GM20431 (cell line): ENCODE results near the gene REC8.

ENCODE experiments used
- in situ Hi-C: fragments of 300-500 bp; cut with MseI, MboI; formaldehyde crosslinking; loops from one replicate; pipeline ENCODE4 v1.15.0; 2020; ENCODE audit warnings: low sequenced_read_pairs; ENCODE audit not compliant: unreplicated experiment

Gene REC8

DNA sequence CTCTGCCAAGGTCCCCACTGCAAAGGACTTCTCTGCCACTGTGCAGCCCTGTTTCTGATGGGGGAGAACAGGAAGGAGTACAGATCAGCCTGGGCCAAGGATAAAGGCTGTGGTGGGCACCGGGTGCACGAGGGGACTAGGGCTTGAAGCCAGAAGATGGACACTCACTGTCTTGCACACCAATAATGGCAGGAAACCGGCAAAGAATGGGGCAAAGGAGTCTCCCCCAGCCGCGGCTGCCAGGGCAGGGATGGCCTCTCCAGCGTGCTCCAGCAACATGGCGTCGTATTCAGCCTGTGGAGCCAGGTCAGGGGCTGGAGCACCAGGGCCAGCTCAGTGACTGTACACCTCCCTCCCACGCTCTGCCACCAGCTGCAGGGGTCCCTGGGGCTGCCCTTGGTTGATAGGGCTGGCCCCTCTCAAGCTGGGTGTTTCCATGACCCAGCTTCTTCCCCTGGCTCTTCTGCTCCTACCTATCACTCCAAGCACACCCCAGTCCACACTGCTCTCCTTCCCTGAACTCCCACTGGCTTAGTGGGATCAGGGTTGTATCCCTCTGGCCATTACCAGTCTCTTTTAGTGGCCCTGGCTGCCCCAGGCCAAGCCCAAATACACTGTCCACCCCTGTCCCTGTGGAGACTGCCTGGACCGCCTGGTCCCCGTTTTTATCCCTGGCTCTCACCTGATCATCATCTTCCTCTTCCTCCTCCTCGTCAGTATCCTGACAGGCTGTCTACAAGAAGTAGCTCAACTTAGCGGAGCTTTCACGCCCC lies 10.4 kb downstream of the REC8 start:
- in situ Hi-C loops, result no loop called here

DNA sequence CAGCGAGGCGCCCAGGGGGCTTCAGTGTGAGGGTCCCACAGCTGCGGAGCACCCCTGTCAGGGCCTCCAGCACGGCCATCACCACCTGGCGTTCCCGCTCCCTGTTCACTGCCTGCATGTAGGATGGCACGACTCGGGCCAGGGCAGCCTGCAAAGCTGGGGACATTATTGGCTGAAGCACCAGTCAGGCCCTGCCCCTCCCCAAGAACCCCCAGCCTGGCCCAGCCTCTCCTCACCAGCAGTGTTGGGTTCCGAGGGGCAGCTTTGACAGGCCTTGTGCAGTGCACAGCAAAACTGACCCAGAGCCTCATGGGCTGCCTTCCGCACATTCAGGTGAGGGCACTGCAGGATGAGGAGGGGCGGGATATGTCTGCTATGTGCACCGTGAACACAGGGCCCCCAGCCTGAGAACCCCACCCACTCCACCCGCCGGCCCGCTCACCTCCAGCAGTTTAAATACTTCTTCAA lies 11.2 kb downstream of the REC8 start:
- in situ Hi-C loops, result no loop called here

DNA sequence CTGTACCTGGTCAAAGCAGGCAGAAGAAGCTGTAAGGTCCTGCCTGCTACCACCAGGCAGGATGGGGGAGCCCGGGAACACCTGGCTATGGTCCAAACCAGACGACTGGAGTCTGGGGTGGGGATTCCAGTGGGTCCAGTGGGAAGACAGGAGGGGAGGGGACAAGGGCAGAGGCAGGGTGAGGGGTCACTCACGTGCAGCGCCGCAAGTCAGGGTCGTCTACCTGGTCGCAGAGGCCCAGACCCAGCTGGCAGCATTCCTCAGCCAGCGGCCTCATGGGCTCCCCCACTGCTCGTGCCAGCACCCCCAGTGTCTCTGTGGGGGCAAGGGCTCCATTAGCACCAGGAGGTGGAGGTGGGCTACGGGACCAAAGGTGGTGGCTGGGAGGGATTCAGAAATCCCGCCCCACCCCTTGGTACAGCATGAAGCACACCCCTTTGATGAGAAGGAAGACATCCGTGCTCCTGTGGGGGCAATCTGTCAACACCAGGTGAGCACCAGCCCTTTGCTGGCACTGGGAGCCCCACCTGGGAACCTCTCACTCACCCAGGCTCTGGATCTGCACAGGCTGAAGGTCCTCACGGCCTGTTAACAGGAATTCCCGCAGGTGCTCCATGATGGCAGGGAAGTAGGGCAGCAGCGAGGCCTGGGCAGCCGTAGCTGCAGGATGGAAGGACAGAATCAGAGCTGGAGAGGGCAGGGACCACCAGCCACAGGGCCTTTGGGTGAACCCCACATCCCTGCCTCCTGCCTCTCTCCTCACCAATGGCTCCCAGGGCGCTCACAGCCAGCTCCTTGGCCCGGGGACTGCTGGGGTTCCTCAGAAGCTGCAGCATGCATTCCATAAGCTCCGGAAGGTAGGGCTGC lies 12.5 kb downstream of the REC8 start:
- in situ Hi-C loops, result no loop called here

DNA sequence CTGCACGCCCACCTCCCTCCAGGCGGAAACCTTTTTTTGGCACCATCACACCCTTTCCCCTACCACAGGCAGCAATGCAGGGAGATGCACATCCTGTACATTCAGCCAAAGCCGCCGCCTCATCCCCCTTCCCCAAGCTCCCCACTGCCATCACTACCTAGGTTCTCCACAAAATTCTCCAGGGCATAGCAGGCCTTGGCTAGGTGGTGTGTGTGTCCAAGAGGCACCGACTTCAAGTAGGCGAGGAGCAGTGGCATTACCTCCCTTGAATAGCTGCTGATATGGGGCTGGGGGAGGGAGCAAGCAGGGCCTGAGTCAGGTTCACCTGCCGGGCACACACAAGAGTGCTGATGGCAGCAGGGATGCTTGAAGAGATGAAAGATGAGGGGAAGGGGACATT lies 13.1 kb downstream of the REC8 start:
- in situ Hi-C loops, result no loop called here

DNA sequence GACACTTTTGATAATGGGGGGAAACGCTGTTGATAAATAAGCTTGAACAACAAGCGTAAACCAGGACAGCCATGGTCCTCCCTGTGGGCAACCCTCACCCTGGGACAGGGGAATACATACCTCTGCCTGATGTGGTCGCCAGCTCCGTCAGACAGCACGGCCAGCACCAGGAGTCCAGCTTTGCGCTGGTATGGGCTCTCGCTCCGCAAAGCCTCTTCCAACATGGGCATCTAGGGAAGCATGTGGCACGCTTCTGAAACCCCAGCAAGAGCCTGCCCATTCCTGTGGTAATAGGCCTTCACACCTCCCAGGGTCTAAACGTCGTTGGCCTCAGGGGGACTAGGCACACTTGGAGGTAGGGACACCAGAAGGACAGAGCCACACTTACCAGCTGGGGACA lies 13.9 kb downstream of the REC8 start:
- in situ Hi-C loops, result no loop called here

DNA sequence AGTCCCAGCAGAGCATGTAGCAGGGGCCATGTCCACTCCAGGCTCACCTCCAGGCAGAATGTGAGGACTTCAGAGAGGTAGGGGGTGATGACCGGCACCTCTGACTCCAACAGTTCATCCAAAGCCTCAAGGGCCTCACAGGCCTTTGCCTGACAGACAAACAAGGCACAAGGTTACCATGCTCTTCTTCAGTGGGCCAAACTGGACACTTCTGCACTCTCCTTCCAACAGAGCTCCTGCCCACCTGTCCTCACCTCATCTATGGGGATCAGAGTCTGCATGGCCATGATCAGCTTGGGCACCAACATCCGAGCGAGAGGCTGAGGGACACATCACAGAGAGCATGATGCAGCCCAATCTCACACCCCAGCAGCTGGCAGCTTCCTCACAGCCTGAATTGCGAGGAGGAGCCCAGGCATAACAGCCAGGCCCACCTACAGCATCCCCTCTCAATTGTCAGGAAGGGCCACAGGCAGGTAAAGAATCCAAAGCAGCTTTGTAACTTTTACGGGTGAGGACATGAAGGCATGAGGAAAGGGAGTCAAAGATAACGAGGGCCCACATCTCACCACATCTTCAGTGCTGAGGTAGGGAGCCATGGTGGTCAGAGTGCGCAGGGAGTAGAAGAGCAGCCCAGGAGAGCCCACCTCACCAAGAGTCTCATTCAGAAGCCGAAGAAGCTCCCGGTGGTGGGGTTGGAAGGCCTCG lies 15.1 kb downstream of the REC8 start:
- in situ Hi-C loops, result no loop called here

DNA sequence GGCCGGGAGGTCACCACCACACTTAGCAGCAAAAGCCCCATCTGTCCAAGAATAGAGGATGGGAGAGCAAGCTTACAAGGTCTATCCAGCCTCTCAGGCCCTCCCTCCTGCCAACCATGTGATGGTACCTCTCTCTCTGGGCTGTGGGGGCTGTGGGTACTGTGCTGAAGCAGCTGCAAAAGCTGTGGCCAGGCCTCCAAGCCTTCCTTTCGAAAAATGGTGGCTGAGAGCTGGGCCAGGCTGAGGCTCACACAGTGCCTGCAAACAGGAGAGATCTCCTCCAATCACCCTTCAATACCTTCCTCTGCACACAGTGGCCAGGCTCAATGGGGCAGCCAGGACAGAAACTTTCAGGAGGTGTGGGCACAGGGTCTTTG lies 15.6 kb downstream of the REC8 start:
- in situ Hi-C loops, result no loop called here

DNA sequence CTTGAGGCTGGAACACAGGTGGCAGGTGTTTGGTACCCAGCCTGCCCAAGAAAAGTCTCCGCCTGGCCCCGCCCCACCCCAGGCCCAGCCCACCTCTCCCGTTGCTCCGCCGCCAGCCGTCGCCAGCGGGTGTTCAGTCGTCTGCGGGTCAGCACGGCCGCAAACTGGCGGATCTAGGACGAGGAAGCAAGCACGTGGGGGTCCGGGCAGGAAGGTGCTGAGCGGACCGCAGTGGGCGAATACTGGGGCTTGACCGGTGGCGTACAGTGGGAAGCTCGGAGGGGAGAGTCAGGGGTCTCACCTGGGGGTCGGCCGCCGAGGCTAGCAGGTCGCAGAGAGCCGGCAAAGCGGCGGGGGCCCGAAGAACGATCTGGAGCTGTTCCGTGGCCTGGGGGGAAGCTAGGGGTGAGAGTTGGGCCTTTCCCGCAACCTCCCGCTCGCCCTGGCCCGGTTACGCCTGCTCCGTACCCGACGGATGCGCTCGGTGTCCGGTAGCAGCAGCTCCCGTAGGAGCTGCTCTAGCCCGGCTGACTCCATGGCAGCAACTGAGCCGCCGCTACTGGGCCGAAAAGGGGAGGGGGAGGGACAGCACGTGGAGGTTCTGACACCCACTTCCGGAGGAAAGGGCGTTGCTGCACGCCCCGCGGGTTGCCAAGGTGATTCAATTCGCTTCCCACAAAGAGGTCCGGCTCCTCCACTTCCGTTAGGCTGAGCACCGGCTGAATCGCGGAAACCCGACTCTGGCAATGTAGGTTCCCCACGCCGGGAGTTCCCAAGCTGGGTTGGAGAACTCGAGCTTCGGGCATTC lies 16.6 kb downstream of the REC8 start, which contains the start of gene IPO4:
IPO4 (minus strand) TSS at position 566 of the 808 bp plus-strand sequence; CDS start at position 537, 29 bp downstream.
- in situ Hi-C loops, result no loop called here

DNA sequence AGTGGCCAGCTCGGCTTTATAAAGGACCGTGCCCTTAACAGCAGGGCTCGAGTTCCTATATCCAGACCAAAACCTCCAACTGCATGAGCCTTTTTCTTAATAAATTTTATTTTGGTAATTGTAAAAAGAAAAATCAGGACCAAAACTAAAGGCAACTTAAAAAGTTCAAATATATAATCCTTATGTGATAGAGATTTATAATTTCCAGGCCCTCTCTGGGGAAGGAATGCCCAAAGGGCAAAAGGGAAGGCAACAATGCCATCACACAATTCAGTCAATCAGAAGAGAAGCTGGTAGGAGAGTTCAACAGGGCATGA lies 17.1 kb downstream of the REC8 start:
- in situ Hi-C loops, result no loop called here

DNA sequence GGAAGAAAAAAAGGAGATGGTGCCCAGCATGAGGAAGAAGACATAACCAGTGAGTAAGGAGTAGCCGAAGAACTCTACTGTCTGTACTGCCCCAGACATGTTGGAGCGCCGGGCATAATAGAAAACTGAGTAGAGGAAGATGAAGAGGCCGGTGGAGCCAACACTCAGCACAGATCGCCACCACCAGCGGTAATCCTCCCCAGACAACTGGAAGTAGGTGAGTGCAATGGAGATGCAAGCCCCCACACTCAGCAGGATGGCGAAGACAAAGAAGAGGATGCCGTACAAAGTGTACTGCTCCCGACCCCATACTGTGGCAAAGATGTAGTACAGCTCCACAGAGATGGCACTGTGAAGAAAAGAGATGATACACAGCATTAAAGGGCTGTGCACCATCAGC lies 17.6 kb downstream of the REC8 start:
- in situ Hi-C loops, result no loop called here

DNA sequence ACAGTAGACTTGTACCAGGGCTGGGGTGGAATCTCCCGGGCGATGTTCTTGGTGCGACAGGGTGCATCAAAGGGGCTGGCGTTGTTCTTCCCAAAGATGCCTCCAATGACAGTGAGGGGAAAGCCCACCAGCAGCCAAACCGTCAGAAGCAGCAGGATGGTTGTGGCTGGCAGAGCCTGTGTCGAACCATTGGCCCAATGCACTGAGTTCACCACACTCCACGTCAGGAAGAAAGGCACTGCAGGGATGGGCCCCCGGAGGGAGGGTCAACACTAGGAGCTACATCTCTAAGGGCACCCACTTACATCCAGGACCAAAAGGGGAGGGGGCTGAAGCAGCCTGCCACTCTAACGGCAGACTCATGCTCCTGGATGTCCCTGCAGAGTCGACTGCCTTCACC lies 18.5 kb downstream of the REC8 start:
- in situ Hi-C loops, result no loop called here

DNA sequence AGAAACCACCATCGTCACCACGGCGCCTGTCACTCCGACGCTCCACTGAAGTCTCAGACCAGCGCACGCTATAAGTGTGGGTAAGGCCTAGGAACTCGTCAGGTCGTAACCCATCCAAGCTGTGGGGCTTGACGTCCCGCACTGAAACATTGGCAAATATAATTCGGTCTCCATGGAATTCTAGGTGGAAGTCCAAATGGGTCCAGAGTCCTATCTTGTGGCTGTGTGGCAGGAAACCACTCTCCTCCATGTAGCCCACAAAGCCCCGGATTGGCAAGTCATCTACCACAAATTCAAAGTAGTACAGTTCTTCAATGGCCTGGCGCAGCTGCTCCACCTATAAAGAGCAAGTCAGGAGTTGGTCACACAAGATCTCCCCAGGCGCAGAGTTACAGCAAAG lies 21.1 kb downstream of the REC8 start:
- in situ Hi-C loops, result no loop called here

DNA sequence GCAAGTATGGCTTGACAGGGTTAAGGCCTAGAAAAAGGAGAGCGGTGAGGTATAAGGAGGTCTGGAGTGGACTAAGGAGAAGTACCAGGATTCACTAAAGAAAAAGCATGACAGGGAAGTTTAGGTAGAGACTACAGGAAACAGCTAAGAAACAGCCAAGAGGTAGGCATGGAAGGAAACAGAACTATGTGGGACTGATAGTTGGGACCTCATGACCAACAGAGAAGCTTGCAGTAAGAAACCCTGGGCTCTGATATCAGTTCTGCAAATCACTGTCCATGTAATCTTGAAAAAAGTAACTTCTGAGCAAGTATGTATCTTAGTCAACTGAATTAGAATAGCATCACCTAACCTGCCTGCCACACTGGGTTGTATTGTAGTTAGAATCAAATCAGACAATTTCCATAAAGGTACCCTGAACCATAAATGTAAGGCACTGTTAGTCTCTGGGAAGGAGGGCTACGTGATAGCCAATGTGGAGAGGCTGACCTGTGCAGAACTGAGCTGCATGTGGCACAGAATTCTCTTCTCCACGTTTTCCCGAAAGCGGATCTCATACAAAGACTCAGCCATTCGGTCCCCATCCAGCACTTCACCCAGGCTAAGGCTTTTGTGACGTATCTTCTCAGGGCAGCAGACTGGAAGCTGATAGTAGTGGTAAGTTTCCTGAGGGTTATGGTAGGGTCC lies 22.4 kb downstream of the REC8 start:
- in situ Hi-C loops, result no loop called here

DNA sequence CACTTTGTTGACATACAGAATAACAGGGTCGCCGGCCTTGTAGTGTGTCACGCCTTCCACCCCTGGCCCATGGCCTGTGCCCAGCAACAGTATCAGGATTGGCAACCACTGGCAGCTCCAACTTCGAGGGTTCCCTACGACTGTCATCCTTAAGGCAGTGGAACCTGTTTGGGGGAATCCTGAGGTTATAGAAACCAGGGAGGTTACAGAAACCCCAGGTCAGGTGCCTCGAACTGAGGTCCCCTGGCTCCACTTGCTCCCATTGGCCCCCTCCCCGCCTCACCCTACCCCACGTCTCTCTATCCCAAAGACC lies 22.9 kb downstream of the REC8 start:
- in situ Hi-C loops, result no loop called here

DNA sequence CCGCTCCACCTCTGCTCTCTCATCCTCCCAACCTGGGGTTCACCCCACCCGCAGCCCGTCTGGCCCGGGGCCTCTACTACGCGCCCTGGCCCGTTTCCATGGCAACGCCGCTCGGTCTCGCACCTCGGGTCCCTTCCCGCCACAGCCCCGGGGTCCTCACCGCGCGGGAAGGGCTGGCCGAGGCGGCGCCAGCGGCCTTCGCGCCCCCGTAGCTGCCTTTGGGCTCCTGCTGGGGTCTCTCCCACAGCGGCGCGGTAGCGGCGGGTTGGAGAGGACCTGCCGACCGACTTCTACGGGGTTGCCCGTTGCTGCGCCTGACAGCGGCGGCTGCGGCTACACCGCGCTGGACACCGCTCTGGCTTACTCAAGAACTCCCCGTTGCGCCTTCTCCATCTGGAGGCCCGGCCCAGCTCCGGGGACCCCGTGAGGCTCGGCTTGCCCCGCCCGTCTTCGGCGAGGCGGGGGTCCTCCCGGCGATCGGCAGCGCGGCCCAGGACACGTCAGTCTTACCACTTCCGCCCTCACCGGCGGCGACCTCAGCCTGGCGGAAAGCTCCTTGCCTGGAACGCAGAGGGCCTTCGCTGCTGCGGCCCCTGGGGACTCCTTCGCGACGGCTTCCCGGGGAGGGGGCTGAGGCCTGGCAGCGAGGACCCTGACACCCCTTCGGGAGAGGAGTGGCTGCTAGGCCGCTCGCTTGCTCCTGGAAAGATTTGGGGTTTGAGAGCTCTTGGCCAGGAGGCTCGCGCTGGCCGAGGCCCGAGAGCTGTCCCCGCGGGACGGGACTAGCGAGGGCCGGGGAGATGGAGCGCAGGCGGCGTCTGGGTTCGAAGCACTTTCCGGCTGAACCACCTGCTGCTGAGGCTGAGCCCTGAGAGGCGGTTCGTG lies 23.5 kb downstream of the REC8 start, which contains the start of gene TM9SF1:
TM9SF1 (minus strand) TSS at position 256 of the 885 bp plus-strand sequence. CDS start 422 bp downstream, outside the sequence.
- in situ Hi-C loops, result no loop called here

DNA sequence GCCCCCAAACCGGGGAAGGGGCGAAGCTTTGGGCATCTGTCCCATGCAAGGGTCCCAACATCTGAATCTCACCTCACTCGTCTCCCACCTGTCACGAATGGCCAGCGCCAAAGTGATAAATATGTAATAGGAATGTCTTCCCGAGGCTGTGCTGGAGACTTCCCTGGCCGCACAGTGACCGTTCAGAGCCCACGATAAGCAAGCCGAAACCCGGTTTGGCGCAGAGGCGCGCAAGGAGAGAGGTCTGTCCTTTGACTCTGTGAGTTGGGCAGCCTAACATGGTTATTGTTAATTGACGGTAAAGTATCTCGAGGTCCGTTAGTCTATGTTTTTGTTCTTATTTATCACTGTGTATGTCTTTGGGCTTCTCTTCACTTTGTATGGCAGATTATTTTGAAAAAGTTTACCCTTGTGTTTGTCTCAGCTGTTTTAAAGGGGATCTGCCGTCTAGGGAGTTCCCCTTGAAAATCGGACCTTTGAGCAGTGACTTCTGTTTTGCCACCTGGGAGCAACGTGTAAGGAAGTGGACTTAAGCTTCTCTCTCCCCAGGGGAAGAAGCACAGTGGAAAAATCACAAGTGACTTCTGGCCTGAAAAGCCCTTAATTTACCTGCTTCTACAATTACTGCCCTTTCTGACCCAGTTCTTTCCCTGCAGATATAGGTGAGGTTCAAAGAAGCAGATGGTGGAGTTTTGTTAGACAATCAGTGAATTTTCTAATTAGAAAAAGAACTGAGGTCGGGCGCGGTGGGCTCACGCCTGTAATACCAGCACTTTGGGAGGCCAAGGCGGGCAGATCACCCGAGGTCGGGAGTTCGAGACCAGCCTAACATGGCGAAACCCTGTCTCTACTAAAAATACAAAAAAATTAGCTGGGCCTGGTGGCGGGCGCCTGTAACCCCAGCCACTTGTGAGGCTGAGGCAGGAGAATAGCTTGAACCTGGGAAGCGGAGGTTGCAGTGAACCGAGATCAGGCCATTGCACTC lies 24.5 kb downstream of the REC8 start:
- in situ Hi-C loops, result no loop called here

DNA sequence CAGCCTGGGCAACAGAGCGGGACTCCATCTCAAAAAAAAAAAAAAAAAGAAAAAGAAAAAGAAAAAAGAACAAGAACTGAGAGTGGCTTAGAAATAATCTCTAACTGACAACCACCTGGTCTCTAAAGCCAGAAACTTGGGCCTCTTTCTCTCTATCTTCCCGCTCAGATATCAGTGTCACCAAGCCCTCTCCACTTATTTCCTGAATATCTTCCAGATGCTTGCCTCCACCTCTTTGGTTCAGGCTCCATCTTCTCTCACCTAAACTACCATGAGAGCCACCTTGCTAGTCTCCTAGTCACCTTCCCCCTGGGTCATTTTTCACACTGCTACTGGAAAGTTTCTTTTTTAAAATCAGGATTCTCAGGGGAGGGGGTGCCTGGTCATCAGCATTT lies 25.2 kb downstream of the REC8 start:
- in situ Hi-C loops, result no loop called here
